NCI-H128 (cell line): ENCODE data around the gene JARID2.

ENCODE experiments used
- DNase-seq: peaks from one replicate; lab custom pipeline; 2025; ENCODE audit not compliant: unreplicated experiment; lab: John Stamatoyannopoulos, UW

Gene JARID2

GRCh38 chr6:15369838-15370237 lies 124.0 kb downstream of the JARID2 start:
- no peak for DNase-seq

- DNase-seq: no peak
Measured at GRCh38 chr6:15370733-15371671, 125.1 kb downstream of the JARID2 start.

- no peak for DNase-seq
Measured at GRCh38 chr6:15372932-15373331, 127.1 kb downstream of the JARID2 start.

- no peak for DNase-seq
Measured at GRCh38 chr6:15374119-15374518, 128.2 kb downstream of the JARID2 start.

- no peak for DNase-seq
Measured at GRCh38 chr6:15375018-15375417, 129.1 kb downstream of the JARID2 start.

GRCh38 chr6:15375638-15376290 lies 129.9 kb downstream of the JARID2 start:
- no peak for DNase-seq

- no peak for DNase-seq
Measured at GRCh38 chr6:15376900-15377487, 131.1 kb downstream of the JARID2 start.

- no peak for DNase-seq
Measured at GRCh38 chr6:15378272-15378671, 132.4 kb downstream of the JARID2 start.

GRCh38 chr6:15378866-15379265 lies 133.0 kb downstream of the JARID2 start:
- DNase-seq: no peak

- DNase-seq: no peak
Measured at GRCh38 chr6:15380351-15380750, 134.5 kb downstream of the JARID2 start.

GRCh38 chr6:15382089-15382488 lies 136.2 kb downstream of the JARID2 start:
- DNase-seq: no peak

- no peak for DNase-seq
Measured at GRCh38 chr6:15382712-15383111, 136.8 kb downstream of the JARID2 start.

- no peak for DNase-seq
Measured at GRCh38 chr6:15384901-15385300, 139.0 kb downstream of the JARID2 start.

GRCh38 chr6:15385521-15385920 lies 139.7 kb downstream of the JARID2 start:
- no peak for DNase-seq

- DNase-seq: no peak
Measured at GRCh38 chr6:15386110-15386755, 140.4 kb downstream of the JARID2 start.

GRCh38 chr6:15386756-15387112 lies 140.9 kb downstream of the JARID2 start:
- no peak for DNase-seq

- DNase-seq: no peak
Measured at GRCh38 chr6:15387118-15387517, 141.2 kb downstream of the JARID2 start.

- DNase-seq: no peak
Measured at GRCh38 chr6:15389084-15389764, 143.4 kb downstream of the JARID2 start.

GRCh38 chr6:15389765-15390723 lies 144.2 kb downstream of the JARID2 start:
- no peak for DNase-seq

GRCh38 chr6:15391500-15391899 lies 145.6 kb downstream of the JARID2 start:
- DNase-seq: no peak
